T1000 (cell line): ENCODE results near the gene CKAP2.
"Not testable (repeated sequence)": the region's sequence is repeated elsewhere in the genome, so short reads cannot be mapped to it uniquely, and the experiment has no call there.

Source experiments
- DNase-seq: peaks from one replicate; lab custom pipeline; 2025; ENCODE audit warnings: mixed read lengths; lab: John Stamatoyannopoulos, UW

The CKAP2 gene

GRCh38 chr13:52451135-52451804, 4.0 kb upstream of the CKAP2 start:
- DNase-seq, result no peak

GRCh38 chr13:52452470-52452869, 2.8 kb upstream of the CKAP2 start:
- no peak for DNase-seq

DNA sequence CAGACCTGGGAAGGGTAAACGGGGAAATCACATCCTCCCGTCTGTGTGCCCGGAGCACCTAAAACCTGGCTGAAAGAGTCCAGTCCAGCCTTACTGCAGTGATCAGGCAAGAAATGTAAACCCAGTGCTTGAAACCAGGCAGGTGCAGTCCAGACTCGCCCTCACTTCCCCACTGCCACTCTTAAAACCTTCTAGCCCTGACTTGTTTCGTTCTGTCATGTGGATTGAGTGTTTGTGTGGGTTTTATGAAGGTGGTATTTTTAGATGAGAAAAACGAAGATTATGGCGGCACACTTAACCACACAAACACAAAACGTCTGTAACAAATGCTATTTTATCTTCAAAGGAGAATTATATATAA, 839 bp upstream of the CKAP2 start:
- no peak for DNase-seq

GRCh38 chr13:52455677-52456041, 381 bp downstream of the CKAP2 start:
- DNase-seq, result no peak

GRCh38 chr13:52459668-52460067, 4.4 kb downstream of the CKAP2 start:
- no peak for DNase-seq

DNA sequence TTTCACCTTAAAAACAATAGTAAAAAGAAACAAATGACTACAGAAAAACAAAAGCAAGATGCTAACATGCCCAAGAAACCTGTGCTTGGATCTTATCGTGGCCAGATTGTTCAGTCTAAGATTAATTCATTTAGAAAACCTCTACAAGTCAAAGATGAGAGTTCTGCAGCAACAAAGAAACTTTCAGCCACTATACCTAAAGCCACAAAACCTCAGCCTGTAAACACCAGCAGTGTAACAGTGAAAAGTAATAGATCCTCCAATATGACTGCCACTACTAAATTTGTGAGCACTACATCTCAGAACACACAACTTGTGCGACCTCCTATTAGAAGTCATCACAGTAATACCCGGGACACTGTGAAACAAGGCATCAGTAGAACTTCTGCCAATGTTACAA, 6.0 kb downstream of the CKAP2 start:
- no peak for DNase-seq

DNA sequence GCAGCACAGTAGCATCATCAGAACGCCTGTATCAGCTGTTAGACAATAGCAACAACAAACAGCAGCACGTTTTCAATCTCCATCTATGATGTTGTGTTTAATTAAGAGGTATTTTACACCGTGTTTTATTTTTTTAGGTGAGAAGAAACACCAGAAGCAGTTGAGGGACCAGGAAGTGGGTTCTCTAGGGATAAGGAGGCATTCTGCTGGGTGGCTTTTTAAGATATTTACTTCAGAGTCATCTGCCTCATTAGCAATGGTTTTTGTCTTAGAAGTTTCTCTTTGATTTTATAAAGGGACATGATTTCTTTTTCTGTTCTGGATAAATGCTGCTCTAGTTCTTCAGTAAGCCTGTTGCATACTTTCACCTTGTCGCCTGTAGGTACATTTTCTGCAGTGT, 8.2 kb downstream of the CKAP2 start:
- no peak for DNase-seq

DNA sequence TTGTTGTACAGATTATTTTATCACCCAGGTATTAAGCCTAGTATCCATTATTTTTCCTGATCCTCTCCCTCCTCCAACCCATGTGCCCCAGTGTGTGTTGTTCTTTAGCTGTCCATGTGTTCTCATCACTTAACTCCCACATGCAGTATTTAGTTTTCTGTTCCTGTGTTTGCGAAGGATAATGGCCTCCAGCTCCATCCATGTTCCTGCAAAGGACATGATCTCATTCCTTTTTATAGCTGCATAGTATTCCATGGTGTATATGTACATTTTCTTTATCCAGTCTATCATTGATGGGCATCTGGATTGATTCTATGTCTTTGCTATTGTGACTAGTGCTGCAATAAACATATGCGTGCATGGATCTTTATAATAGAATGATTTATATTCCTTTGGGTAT, 13.2 kb downstream of the CKAP2 start:
- not testable (repeated sequence) for DNase-seq

DNA sequence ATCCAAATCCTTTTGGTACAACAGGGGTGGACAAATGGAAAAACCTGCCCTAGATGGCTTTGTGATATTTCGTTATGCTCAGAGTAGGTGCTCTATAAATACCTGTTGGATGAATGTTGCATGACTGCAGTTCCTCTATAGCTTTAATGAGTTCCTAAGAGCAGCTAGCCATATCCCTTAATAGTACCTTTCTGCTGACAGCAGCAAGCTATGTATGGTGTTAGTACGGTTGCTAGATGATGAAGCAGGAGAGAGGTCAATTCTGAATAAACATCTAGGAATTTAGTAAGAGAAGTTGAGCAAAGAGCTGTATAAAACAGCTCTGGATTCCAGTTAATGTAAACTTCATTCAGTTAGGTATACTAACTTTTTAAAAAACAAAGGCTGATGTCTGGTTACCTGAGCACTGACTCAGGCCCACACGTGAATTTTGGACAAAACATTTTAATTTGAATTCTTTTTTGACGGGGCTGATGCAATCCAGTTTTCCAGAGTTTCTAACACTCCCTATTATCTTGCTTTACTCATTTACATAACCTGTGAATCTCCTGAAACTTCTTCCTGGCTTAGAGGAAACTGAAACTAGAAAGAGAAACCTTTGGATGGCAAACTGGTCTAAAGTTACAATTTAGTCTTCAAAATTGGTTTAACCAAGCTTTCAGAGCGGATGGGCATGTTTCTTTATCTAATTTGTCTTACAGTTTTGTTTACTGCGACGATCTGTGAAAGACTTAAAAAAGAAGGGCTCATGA, 25.6 kb downstream of the CKAP2 start:
- not testable (repeated sequence) for DNase-seq

DNA sequence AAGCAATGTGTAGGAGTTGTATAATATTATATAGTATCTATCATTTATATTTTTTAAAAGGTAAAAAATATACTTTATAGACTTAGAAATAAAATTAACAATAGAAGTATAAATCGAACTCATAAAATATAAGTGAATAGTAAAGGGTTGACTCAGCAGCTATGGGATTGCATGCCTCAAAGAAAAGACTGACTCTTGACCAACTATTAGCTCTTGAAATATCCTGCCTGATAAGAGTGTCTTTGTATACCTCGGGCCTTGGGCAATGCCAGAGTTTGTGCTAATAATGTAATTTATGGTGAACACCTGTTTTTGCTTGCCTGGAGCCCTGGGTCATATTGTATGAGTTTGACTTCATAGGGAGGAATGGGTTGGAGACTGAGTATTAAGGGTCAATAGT, 31.8 kb downstream of the CKAP2 start:
- not testable (repeated sequence) for DNase-seq

DNA sequence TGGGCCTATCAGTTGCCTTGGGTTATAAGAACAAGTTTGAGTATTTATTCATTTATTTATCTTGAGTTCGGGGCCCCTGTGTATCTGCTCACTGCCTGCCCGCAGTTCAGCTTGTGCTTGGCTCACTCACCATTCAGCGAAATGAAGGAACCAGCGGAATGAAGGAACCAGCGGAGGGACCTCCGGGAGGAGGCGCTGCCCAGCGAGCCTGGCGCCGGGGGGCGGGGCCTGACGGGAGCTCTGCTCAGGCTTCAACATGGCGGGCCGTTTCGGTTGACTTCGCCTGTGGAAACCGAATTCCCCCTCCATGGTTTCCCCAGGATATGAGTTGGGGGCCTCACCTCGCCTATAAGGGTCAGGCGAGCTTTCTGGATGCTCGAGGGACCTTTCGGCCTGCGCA, 33.5 kb downstream of the CKAP2 start:
- not testable (repeated sequence) for DNase-seq

DNA sequence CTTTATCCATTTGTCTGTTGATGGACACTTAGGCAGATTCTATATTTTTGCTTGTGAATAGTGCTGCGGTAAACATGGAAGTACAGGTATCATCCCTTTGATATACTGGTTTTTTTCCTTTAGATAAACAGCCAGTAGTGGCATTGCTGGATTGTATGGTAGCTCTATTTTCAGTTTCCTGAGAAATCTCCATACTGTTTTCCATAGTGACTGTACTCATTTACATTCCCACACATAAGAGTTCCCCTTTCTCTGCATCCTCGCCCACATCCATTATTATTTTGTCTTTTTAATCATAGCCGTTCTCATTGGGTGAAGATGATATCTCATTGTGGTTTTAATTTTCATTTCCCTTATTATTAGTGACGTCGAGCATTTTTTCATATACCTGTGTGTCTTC, 35.7 kb downstream of the CKAP2 start:
- DNase-seq, result not testable (repeated sequence)

DNA sequence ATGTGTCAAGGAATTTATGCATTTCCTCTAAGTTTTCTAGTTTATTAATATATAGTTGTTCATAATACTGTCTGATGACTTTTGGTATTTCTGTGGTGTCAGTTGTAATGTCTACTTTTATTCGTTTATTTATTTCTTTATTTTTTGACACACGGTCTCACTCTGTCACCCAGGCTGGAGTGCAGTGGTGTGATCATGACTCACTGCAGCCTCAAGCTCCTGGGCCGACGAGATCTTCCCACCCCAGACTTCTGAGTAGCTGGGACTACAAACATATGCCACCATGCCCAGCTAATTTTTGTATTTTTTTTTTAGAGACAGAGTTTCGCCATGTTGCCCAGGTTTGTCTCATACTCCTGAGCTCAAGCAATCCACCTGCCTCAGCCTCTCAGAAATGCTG, 39.0 kb downstream of the CKAP2 start:
- not testable (repeated sequence) for DNase-seq

DNA sequence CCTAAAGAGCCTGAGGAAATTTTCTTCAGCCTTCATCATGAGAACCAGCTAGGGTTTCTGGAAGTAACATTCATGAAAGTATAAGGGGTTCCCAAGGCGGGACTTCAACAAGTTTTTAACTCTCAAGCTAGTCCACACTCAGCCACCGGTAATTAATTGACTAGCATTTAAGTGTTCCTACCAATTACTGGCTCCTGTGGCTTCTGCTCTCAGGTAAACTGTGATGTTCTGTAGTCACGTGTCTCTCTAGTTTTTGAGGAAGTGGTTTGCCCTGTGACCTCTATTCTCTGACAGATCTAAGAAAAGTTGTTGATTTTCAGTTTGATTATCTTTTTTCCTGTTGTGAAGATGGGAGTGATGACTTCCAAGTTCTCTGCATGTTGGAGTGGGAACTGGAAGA, 42.7 kb downstream of the CKAP2 start:
- not testable (repeated sequence) for DNase-seq

DNA sequence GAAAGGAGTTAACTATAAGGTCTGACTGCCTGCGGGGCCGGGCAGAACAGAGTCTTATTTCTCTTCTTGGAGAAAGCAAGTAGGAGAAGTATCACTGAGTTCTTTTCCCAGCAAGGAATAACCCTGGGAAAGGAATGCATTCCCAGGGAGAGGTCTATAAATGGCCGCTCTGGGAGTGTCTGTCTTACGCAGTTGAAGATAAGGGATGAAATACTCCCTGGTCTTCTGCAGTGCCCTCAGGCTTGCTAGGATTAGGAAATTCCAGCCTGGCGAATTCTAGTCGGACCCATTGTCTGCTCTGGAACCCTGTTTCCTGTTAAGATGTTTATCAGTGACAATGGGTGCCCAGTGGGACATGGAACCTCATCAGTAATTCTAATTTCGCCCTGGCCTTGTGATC, 47.0 kb downstream of the CKAP2 start:
- DNase-seq, result not testable (repeated sequence)

DNA sequence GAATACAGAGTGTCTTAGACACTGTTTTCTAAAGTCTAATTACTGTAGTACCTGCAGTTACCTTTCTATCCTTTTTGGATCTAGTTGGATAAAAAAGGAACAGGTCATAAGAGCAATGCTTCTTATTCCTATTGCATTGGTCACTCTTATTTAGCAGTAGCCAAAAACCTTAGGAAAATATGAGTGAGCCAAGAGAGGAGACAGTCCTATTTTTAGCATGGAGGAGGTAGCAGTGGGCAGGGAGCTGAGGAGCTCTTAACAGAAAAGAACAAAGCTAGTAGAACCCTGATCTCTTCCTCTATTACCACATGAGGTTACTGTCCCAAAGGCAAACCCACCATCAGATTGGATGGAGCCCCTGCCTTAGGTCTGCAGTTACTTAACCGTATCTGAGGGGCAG, 50.6 kb downstream of the CKAP2 start:
- not testable (repeated sequence) for DNase-seq

- not testable (repeated sequence) for DNase-seq
These were observed 54.3 kb downstream of the CKAP2 start for GRCh38 chr13:52509532-52509931.

GRCh38 chr13:52510221-52510797, 55.0 kb downstream of the CKAP2 start:
- DNase-seq, result not testable (repeated sequence)

GRCh38 chr13:52511598-52511997, 56.3 kb downstream of the CKAP2 start:
- DNase-seq, result not testable (repeated sequence)

- DNase-seq, result not testable (repeated sequence)
These were observed 58.8 kb downstream of the CKAP2 start for GRCh38 chr13:52513957-52514596.

- not testable (repeated sequence) for DNase-seq
These were observed 68.0 kb downstream of the CKAP2 start for GRCh38 chr13:52523323-52523722.
